B cell (primary cell): Measurements from ENCODE around the gene THSD4. TPM values are rescaled to one million over a fixed set of nuclear protein-coding genes. Genes with fewer than 3 reads are reported as not detected.

Experiments used
- ATAC-seq: fragments of 200-7000 bp; cut with Tn5 transposase; one replicate; pipeline ENCODE4 v1.10.0; 2021; ENCODE audit warnings: low read depth, mild to moderate bottlenecking, moderate number of reproducible peaks, moderate library complexity
- CTCF ChIA-PET: fragments of 350-600 bp; sonication (Branson Sonifier 250); formaldehyde crosslinking; loops from one replicate; lab custom pipeline; 2021; ENCODE audit warnings: antibody characterized with exemption, inconsistent platforms; lab: Charles Lee
- POLR2A ChIA-PET: fragments of 350-600 bp; sonication (Branson Sonifier 250); formaldehyde crosslinking; loops from one replicate; lab custom pipeline; 2021; ENCODE audit warnings: antibody characterized with exemption; lab: Charles Lee
- DNase-seq: peaks from one replicate; pipeline ENCODE4 v3.0.0; 2013
- H2AFZ ChIP-seq: 2 replicates; pipeline ENCODE4 v1.6.1; 2012; ENCODE audit warnings: mild to moderate bottlenecking, low read depth, low read length; ENCODE audit not compliant: insufficient read depth, poor library complexity, severe bottlenecking
- H3K27ac ChIP-seq, 2 donors: 1 replicate in 1 of 2; 2 replicates in 1 of 2; pipeline ENCODE4 v1.5.1; 2012 to 2013; ENCODE audit warnings: low read length in 2 of 2, mild to moderate bottlenecking in 2 of 2, moderate library complexity in 1 of 2
- H3K27me3 ChIP-seq, 4 experiments: fragments of 200-600 bp in 1 of 4; sonication (generic) in 1 of 4; replicated peaks in 1 of 4; 1 replicate in 2 of 4; 2 replicates in 2 of 4; pipeline versions ENCODE4 v1.6.1 to v1.7.0; 2013 to 2016; ENCODE audit warnings: low read length in 3 of 4, mild to moderate bottlenecking in 2 of 4, mixed read lengths in 1 of 4, moderate library complexity in 1 of 4; ENCODE audit not compliant: insufficient read depth in 4 of 4, control insufficient read depth in 3 of 4; ENCODE audit errors: control extremely low read depth in 1 of 4
- H3K36me3 ChIP-seq, 2 experiments: replicated peaks in 1 of 2; 1 replicate in 1 of 2; 2 replicates in 1 of 2; pipeline versions ENCODE4 v1.6.1 to v1.7.1; 2013; ENCODE audit warnings: low read length in 1 of 2; ENCODE audit not compliant: insufficient read depth in 2 of 2, control insufficient read depth in 1 of 2; ENCODE audit errors: control extremely low read depth in 1 of 2, extremely low read depth in 1 of 2
- H3K4me1 ChIP-seq, 2 donors: fragments of 200-600 bp in 1 of 2; sonication (generic) in 1 of 2; 1 replicate in 1 of 2; 2 replicates in 1 of 2; pipeline versions ENCODE4 v1.5.1 to v1.6.1; 2013 to 2017; ENCODE audit warnings: low read length in 2 of 2; ENCODE audit not compliant: control insufficient read depth in 2 of 2, insufficient read depth in 2 of 2
- H3K4me2 ChIP-seq: replicated peaks from 2 replicates; pipeline ENCODE3; 2012; ENCODE audit warnings: mild to moderate bottlenecking, low read depth, low read length; ENCODE audit not compliant: poor library complexity, severe bottlenecking
- H3K4me3 ChIP-seq, 5 experiments: fragments of 200-600 bp in 1 of 5; sonication (generic) in 1 of 5; 1 replicate in 3 of 5; 2 replicates in 2 of 5; pipeline versions ENCODE4 v1.5.1 to v1.7.0; 2011 to 2016; ENCODE audit warnings: low read length in 4 of 5, mild to moderate bottlenecking in 4 of 5, low read depth in 2 of 5, control low read depth in 1 of 5, moderate library complexity in 1 of 5; ENCODE audit not compliant: insufficient read depth in 1 of 5; ENCODE audit errors: control extremely low read depth in 1 of 5, extremely low read depth in 1 of 5
- H3K79me2 ChIP-seq: fragments of 200-600 bp; sonication (generic); one replicate; pipeline ENCODE4 v1.6.0; 2016; ENCODE audit warnings: low read length; ENCODE audit not compliant: control insufficient read depth, insufficient read depth
- H3K9ac ChIP-seq: fragments of 200-600 bp; sonication (generic); 2 replicates; pipeline ENCODE4 v1.6.1; 2017; ENCODE audit warnings: mild to moderate bottlenecking, low read length, moderate library complexity
- H3K9me3 ChIP-seq, 3 donors: one replicate each; pipeline versions ENCODE4 v1.6.1 to v1.7.1; 2013; ENCODE audit warnings: low read length in 2 of 3; ENCODE audit not compliant: control insufficient read depth in 2 of 3, insufficient read depth in 1 of 3; ENCODE audit errors: control extremely low read depth in 1 of 3
- H4K20me1 ChIP-seq: 2 replicates; pipeline ENCODE4 v1.6.0; 2012; ENCODE audit warnings: mild to moderate bottlenecking, low read length; ENCODE audit not compliant: insufficient read depth, control insufficient read depth, poor library complexity, severe bottlenecking
- H3K27ac Mint-ChIP-seq: one replicate; pipeline ENCODE4 v1.8.0; 2021; ENCODE audit warnings: mixed read lengths
- H3K27me3 Mint-ChIP-seq: one replicate; pipeline ENCODE4 v1.8.0; 2021; ENCODE audit warnings: mixed read lengths
- H3K4me1 Mint-ChIP-seq: one replicate; pipeline ENCODE4 v1.8.0; 2021; ENCODE audit warnings: mixed read lengths
- H3K4me3 Mint-ChIP-seq: one replicate; pipeline ENCODE4 v1.8.0; 2021; ENCODE audit warnings: mixed read lengths
- H3K9me3 Mint-ChIP-seq: one replicate; pipeline ENCODE4 v1.8.0; 2022; ENCODE audit warnings: mixed read lengths; ENCODE audit not compliant: insufficient read depth
- CTCF ChIP-seq: fragments of 200-600 bp; IDR thresholded peaks from one replicate; pipeline ENCODE4 v1.8.0; 2022; ENCODE audit warnings: antibody characterized with exemption, mild to moderate bottlenecking
- EZH2 ChIP-seq: IDR thresholded peaks from 2 replicates; pipeline ENCODE4 v1.6.1; 2012; ENCODE audit warnings: borderline replicate concordance, low read depth, mild to moderate bottlenecking, moderate library complexity, low read length; ENCODE audit not compliant: insufficient read depth, poor library complexity, severe bottlenecking
- WGBS: methylation state at CpG from one replicate; pipeline ENCODE4 v1.1.5; 2013; ENCODE audit warnings: missing lambda C conversion rate; ENCODE audit not compliant: insufficient coverage; 5-methylcytosine and 5-hydroxymethylcytosine counted together
- intact Hi-C: fragments of 100-400 bp; cut with micrococcal nuclease; formaldehyde crosslinking; loops from one replicate; pipeline ENCODE4 v1.10.0; 2022
- polyA plus RNA-seq: library from polyadenylated mRNA; depleted of rRNA; stranded (reverse); fragments of >200 nt; gene quantifications from 2 replicates; pipeline ENCODE4 v1.2.3, GENCODE V29; 2012
- total RNA-seq, 2 donors: library from RNA; stranded (reverse); fragments of 120-200 nt in 1 of 2; gene quantifications; 1 replicate in 1 of 2; 2 replicates in 1 of 2; pipeline versions ENCODE4 v1.2.3 to v1.2.4, GENCODE V29; 2013 to 2022

The THSD4 gene
- total and polyA plus RNA-seq, 2 donors (not counting 1 experiment from before 2014, with no cell fraction given): not detected

GRCh38 chr15:71226536-71227455, 111.5 kb downstream of the THSD4 start:
- Histone ChIP-seq H3K4me2 (no peak overlapping the region), H3K4me1 (no peaks in the 10 kb centered on the region), H3K27ac (no peak overlapping the region), H3K27me3 (peaks cover 0 to 2% (median 0%) of the 10 kb centered on the region in 4 experiments), H2AFZ (no peak overlapping the region), H3K4me3 (no peak overlapping the region), H3K36me3 (no peaks in the 10 kb centered on the region), H3K9ac (no peak overlapping the region), H3K9me3 (no peaks in the 10 kb centered on the region), H4K20me1 (no peaks in the 10 kb centered on the region), H3K79me2 (no peaks in the 10 kb centered on the region)
- ATAC-seq: no peak
- Mint-ChIP-seq H3K4me3 (no peak overlapping the region), H3K4me1 (no peaks in the 10 kb centered on the region), H3K27me3 (peaks cover 14% of the 10 kb centered on the region), H3K9me3 (no peaks in the 10 kb centered on the region), H3K27ac (no peak overlapping the region)
- no peak for DNase-seq
- ChIA-PET CTCF (no interaction called here), POLR2A (no interaction called here)
- no peak for TF ChIP-seq CTCF
- no peak for TF ChIP-seq EZH2
- intact Hi-C loops: no loop called here
- WGBS: 82% methylated on average over 8 of the region's 15 CpGs

GRCh38 chr15:71228403-71228802, 113.1 kb downstream of the THSD4 start:
- no peak overlapping the region for H2AFZ ChIP-seq
- H3K27ac Mint-ChIP-seq: no peak overlapping the region
- WGBS: 100% methylated on average over 1 of the region's 1 CpG

More at GRCh38 chr15:71228403-71228802, 113.1 kb downstream of the THSD4 start:
- Mint-ChIP-seq H3K4me1 (no peaks in the 10 kb centered on the region), H3K9me3 (no peaks in the 10 kb centered on the region), H3K27me3 (peaks cover 15% of the 10 kb centered on the region), H3K4me3 (no peak overlapping the region)
- H3K27ac ChIP-seq: no peak overlapping the region
- H4K20me1 ChIP-seq: no peaks in the 10 kb centered on the region
- H3K9me3 ChIP-seq: no peaks in the 10 kb centered on the region
- no peaks in the 10 kb centered on the region for H3K79me2 ChIP-seq
- no peak for DNase-seq
- POLR2A ChIA-PET: no interaction called here
- intact Hi-C loops: no loop called here
- no peak overlapping the region for H3K4me3 ChIP-seq
- no peaks in the 10 kb centered on the region for H3K4me1 ChIP-seq
- H3K9ac ChIP-seq: no peak overlapping the region
- H3K27me3 ChIP-seq: no peaks in the 10 kb centered on the region
- no peaks in the 10 kb centered on the region for H3K36me3 ChIP-seq
- ATAC-seq: no peak
- CTCF ChIA-PET: interaction anchor here (1.0 kb wide), 1 partner anchor 21 kb away, joined by 3 read pairs; no protein-coding TSS in a partner anchor
- TF ChIP-seq CTCF (no peak), EZH2 (no peak)
- H3K4me2 ChIP-seq: no peak overlapping the region
